ENCODE data around the gene PPME1.

DNA sequence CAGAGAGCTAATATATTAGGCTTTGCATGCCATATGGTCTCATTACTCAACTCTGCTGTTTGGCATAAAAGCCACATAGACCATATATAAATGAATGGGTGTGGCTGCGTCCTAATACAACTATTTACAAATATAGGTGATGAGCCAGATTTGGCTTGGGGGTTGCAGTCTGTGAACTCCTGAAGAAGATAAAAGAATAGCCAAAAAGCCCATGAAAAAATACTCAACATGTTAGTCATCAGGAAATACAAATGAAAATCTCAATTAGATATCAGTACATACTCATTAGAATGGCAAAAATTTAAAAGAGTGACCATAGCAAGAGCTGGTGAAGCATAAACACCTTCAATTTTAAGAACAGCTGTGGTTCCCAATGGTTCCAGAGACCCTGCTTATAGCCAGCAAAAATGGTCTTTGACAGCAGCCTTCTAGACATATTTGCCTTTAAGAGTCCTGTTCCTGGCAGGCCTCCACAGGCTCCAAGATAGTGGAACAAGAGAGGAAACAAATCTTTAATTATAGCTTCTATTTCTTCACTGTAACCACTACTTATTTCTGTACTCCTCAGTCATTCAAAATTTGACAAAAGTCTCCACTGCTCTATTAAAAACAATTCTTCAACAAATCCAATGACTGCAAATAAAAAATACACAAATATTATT, 16.3 kb upstream of the PPME1 start:
- TF ChIP-seq, protein P1, sequence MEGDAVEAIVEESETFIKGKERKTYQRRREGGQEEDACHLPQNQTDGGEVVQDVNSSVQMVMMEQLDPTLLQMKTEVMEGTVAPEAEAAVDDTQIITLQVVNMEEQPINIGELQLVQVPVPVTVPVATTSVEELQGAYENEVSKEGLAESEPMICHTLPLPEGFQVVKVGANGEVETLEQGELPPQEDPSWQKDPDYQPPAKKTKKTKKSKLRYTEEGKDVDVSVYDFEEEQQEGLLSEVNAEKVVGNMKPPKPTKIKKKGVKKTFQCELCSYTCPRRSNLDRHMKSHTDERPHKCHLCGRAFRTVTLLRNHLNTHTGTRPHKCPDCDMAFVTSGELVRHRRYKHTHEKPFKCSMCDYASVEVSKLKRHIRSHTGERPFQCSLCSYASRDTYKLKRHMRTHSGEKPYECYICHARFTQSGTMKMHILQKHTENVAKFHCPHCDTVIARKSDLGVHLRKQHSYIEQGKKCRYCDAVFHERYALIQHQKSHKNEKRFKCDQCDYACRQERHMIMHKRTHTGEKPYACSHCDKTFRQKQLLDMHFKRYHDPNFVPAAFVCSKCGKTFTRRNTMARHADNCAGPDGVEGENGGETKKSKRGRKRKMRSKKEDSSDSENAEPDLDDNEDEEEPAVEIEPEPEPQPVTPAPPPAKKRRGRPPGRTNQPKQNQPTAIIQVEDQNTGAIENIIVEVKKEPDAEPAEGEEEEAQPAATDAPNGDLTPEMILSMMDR (conservative IDR thresholded peaks at IDR 0.05; ENCODE audit: low read depth, low read length): no peak
- no peak for TF ChIP-seq EZH2 (IDR thresholded peaks at IDR 0.05; ENCODE audit: borderline replicate concordance, low read depth, low read length, poor library complexity, severe bottlenecking)

Measured in A673 (cell line).